ENCODE results near the gene COL18A1.

GRCh38 chr21:45390121-45390751 lies 14.7 kb upstream of the COL18A1 start:
- TF ChIP-seq CTCF (IDR thresholded peaks at IDR 0.05) (no peak), POLR2AphosphoS5 (IDR thresholded peaks at IDR 0.05) (no peak), POLR2A (IDR thresholded peaks at IDR 0.05) (no peak), EP300 (IDR thresholded peaks at IDR 0.05; ENCODE audit: low read depth) (no peak)

Data from transverse colon (tissue), 4 donors.